Fibroblast of lung (primary cell): ENCODE data around the gene WNT3A. TPM values are rescaled to one million over a fixed set of nuclear protein-coding genes. Genes with fewer than 3 reads are reported as not detected.

Experiments used
- DNase-seq, 2 donors: peaks; one replicate each; pipeline versions ENCODE4 v3.0.0 to v3.0.0-alpha.2; 2010; ENCODE audit warnings: low read depth in 2 of 2
- H2AFZ ChIP-seq: 2 replicates; pipeline ENCODE4 v1.5.1; 2012; ENCODE audit warnings: low read length, control low read depth, inconsistent platforms
- H3K27ac ChIP-seq: 2 replicates; pipeline ENCODE4 v1.5.1; 2011; ENCODE audit warnings: low read length, control low read depth; ENCODE audit not compliant: insufficient read depth
- H3K27me3 ChIP-seq: 2 replicates; pipeline ENCODE4 v1.5.1; 2011; ENCODE audit warnings: mild to moderate bottlenecking, low read length; ENCODE audit not compliant: control insufficient read depth, insufficient read depth
- H3K36me3 ChIP-seq: 2 replicates; pipeline ENCODE4 v1.5.1; 2011; ENCODE audit warnings: low read length; ENCODE audit not compliant: control insufficient read depth, insufficient read depth
- H3K4me1 ChIP-seq: 2 replicates; pipeline ENCODE4 v1.5.1; 2011; ENCODE audit warnings: low read length; ENCODE audit not compliant: control insufficient read depth, insufficient read depth; ENCODE audit errors: extremely low read depth
- H3K4me2 ChIP-seq: 2 replicates; pipeline ENCODE4 v1.5.1; 2011; ENCODE audit warnings: low read length, control low read depth; ENCODE audit not compliant: insufficient read depth; ENCODE audit errors: extremely low read depth
- H3K4me3 ChIP-seq, 4 experiments: fragments of 200-600 bp in 1 of 4; sonication (generic) in 1 of 4; replicated peaks in 1 of 4; 2 replicates each; pipeline ENCODE4 v1.5.1; 2011 to 2016; ENCODE audit warnings: low read length in 4 of 4, low read depth in 3 of 4, mild to moderate bottlenecking in 3 of 4, control low read depth in 2 of 4, inconsistent platforms in 1 of 4, mixed read lengths in 1 of 4; ENCODE audit not compliant: insufficient read depth in 1 of 4; ENCODE audit errors: control extremely low read depth in 1 of 4
- H3K79me2 ChIP-seq: 2 replicates; pipeline ENCODE4 v1.5.1; 2012; ENCODE audit warnings: mild to moderate bottlenecking, low read length, inconsistent platforms; ENCODE audit not compliant: control insufficient read depth, insufficient read depth
- H3K9ac ChIP-seq: 2 replicates; pipeline ENCODE4 v1.5.1; 2011; ENCODE audit warnings: mild to moderate bottlenecking, low read length, control low read depth; ENCODE audit not compliant: insufficient read depth
- H3K9me3 ChIP-seq: 2 replicates; pipeline ENCODE4 v1.5.1; 2012; ENCODE audit warnings: low read depth, low read length; ENCODE audit not compliant: control insufficient read depth, insufficient read depth
- H4K20me1 ChIP-seq: 2 replicates; pipeline ENCODE4 v1.5.1; 2011; ENCODE audit warnings: low read length; ENCODE audit not compliant: control insufficient read depth, insufficient read depth; ENCODE audit errors: extremely low read depth
- EZH2 ChIP-seq: IDR thresholded peaks from 2 replicates; pipeline ENCODE4 v1.5.1; 2012; ENCODE audit warnings: low read length, control low read depth, mild to moderate bottlenecking; ENCODE audit errors: missing control alignments
- polyA plus RNA-seq, 2 donors: library from polyadenylated mRNA; depleted of rRNA in 1 of 2; stranded (reverse) in 1 of 2; unstranded in 1 of 2; fragments of >200 nt; gene quantifications; 2 replicates each; pipeline ENCODE4 v1.2.1, GENCODE V29; 2011 to 2012; ENCODE audit warnings: missing spikeins in 1 of 2
- total RNA-seq: library from RNA; depleted of rRNA; stranded (reverse); fragments of >200 nt; gene quantifications from 2 replicates; pipeline ENCODE4 v1.2.1, GENCODE V29; 2014
- TF ChIP-seq, protein P1 (sequence below), 2 donors: IDR thresholded peaks in 1 of 2; conservative IDR thresholded peaks in 1 of 2; 1 replicate in 1 of 2; 2 replicates in 1 of 2; pipeline ENCODE4 v1.5.1; 2011 to 2012; ENCODE audit warnings: low read length in 2 of 2, control low read depth in 1 of 2, inconsistent platforms in 1 of 2, low read depth in 1 of 2, mild to moderate bottlenecking in 1 of 2

The WNT3A gene
- total and polyA plus RNA-seq, 2 donors (not counting 1 experiment from before 2014, with no cell fraction given), result not detected

DNA sequence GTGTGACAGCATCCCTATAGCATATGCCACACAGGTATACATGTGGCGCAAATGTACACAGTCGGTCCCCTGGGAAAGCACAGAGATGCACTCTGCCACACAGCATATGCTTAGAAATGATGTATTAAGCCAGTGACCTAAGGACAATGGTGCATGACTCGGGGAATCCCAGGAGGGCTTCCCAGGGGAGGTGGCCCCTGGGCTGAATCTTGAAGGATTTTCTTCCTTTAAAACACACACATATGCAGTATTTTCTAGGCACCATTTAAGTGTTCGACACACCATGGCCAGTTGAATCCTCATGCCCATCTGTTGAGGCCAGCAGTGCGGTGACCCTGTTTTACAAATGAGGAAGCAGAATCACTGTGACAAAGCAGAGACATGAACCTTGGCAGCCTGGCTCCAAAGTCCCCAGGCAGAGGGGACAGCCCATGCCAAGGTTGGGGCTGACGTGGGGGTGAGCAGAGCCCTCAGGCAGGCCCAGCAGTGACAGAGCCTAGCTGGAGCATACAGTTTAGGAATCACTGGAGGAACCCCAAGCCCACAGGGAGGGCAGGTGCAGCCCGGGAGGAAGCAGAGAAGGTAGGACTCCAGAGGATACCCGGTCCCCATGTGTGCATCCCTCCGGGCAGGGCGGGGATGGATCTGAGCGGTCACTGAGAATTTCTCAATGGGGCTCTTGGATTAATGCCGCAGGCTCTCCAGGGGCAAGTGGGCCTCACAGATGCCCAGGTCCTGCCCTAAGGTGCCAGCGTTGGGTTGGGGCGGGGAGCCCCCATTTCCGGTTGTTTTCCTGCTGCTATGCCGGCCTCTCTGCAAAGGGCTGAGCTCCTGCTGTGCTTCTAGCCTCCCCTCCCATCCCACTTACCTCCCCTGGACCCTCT is 28.4 kb downstream of the WNT3A start:
- Histone ChIP-seq H3K79me2 (no peaks in the 10 kb centered on the region), H4K20me1 (no peaks in the 10 kb centered on the region), H3K9ac (no peak overlapping the region), H3K4me3 (no peak overlapping the region), H3K27ac (no peak overlapping the region), H3K4me2 (no peak overlapping the region), H3K9me3 (no peaks in the 10 kb centered on the region), H3K36me3 (no peaks in the 10 kb centered on the region), H2AFZ (no peak overlapping the region), H3K27me3 (peaks cover 8% of the 10 kb centered on the region), H3K4me1 (no peaks in the 10 kb centered on the region)
- DNase-seq, result no peak
- TF ChIP-seq, protein P1, sequence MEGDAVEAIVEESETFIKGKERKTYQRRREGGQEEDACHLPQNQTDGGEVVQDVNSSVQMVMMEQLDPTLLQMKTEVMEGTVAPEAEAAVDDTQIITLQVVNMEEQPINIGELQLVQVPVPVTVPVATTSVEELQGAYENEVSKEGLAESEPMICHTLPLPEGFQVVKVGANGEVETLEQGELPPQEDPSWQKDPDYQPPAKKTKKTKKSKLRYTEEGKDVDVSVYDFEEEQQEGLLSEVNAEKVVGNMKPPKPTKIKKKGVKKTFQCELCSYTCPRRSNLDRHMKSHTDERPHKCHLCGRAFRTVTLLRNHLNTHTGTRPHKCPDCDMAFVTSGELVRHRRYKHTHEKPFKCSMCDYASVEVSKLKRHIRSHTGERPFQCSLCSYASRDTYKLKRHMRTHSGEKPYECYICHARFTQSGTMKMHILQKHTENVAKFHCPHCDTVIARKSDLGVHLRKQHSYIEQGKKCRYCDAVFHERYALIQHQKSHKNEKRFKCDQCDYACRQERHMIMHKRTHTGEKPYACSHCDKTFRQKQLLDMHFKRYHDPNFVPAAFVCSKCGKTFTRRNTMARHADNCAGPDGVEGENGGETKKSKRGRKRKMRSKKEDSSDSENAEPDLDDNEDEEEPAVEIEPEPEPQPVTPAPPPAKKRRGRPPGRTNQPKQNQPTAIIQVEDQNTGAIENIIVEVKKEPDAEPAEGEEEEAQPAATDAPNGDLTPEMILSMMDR (conservative IDR thresholded peaks at IDR 0.05 in 1 of 2, IDR thresholded peaks at IDR 0.05 in 1 of 2; ENCODE audit: low read depth in 1 of 2, low read length in 2 of 2), result no peak
- TF ChIP-seq EZH2, result no peak

GRCh38 chr1:228035844-228036243 is 29.0 kb downstream of the WNT3A start:
- H3K4me2 ChIP-seq, result no peak overlapping the region
- no peaks in the 10 kb centered on the region for H4K20me1 ChIP-seq
- no peaks in the 10 kb centered on the region for H3K4me1 ChIP-seq
- no peak overlapping the region for H3K4me3 ChIP-seq
- H3K9me3 ChIP-seq, result no peaks in the 10 kb centered on the region
- no peak overlapping the region for H3K9ac ChIP-seq
- no peaks in the 10 kb centered on the region for H3K79me2 ChIP-seq
- no peak overlapping the region for H3K27ac ChIP-seq
- DNase-seq, result no peak
- no peak overlapping the region for H2AFZ ChIP-seq
- H3K36me3 ChIP-seq, result no peaks in the 10 kb centered on the region
- TF ChIP-seq, protein P1 (conservative IDR thresholded peaks at IDR 0.05 in 1 of 2, IDR thresholded peaks at IDR 0.05 in 1 of 2; ENCODE audit: low read depth in 1 of 2, low read length in 2 of 2), result no peak
- no peak for TF ChIP-seq EZH2
- peaks cover 8% of the 10 kb centered on the region for H3K27me3 ChIP-seq

GRCh38 chr1:228036701-228037231 is 30.0 kb downstream of the WNT3A start:
- H3K9ac ChIP-seq, result no peak overlapping the region
- DNase-seq, result no peak
- H3K27me3 ChIP-seq, result peaks cover 8% of the 10 kb centered on the region

More at GRCh38 chr1:228036701-228037231, 30.0 kb downstream of the WNT3A start:
- no peaks in the 10 kb centered on the region for H3K79me2 ChIP-seq
- no peak overlapping the region for H3K4me3 ChIP-seq
- H2AFZ ChIP-seq, result no peak overlapping the region
- no peak overlapping the region for H3K27ac ChIP-seq
- no peaks in the 10 kb centered on the region for H4K20me1 ChIP-seq
- H3K9me3 ChIP-seq, result no peaks in the 10 kb centered on the region
- H3K36me3 ChIP-seq, result no peaks in the 10 kb centered on the region
- TF ChIP-seq EZH2, result no peak
- TF ChIP-seq, protein P1 (conservative IDR thresholded peaks at IDR 0.05 in 1 of 2, IDR thresholded peaks at IDR 0.05 in 1 of 2; ENCODE audit: low read depth in 1 of 2, low read length in 2 of 2), result no peak
- no peaks in the 10 kb centered on the region for H3K4me1 ChIP-seq
- no peak overlapping the region for H3K4me2 ChIP-seq
